Suppressor macrophage treated with lipopolysaccharide for 4 hours (primary cell): ENCODE data around the gene C1orf21.

Source experiments
- DNase-seq: peaks from one replicate; pipeline ENCODE4 v3.0.0-alpha.2; 2020

Gene C1orf21

DNA sequence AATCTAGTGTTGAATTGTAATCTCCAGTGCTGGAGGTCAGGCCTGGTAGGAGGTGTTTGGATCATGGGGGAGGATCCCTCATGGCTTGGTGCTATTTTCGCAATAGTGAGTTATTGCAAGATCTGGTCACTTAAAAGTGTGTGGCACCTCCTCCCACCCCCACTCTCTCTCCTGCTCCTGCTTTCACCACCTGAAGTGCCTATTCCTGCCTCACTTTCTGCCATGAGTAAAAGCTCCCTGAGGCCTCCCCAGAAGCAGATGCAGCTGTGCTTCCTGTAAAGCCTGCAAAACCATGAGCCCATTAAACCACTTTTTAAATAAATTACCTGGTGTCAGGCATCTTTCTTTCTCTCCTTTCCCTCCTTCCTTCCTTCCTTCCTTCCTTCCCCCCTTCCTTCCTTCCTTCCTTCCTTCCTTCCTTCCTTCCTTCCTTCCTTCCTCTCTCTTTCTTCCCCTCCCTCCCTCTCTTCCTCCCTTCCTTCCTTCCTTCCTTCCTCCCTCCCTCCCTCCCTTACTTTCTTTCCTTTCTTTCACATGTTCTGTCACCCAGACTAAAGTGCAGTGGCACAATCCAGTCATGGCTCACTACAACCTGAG is 172.4 kb downstream of the C1orf21 start:
- DNase-seq = no peak

DNA sequence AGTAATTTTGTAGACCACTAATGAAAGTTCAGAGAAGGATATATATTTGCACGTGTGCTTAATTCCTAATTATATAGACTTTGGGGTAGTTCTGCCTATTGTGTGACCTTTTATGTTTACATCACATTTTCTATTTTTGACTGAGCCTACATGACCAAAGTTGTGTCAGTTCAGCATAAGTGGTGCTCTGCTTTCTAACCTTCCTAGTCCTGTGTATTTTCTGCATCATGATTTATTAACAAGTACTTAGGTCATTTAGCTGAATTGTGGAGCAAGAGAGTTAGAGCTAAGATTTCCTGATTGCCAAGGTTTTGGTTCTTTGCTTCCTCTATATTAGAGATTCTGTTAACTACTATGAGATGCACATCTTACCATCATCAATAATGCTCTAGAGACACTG is 176.0 kb downstream of the C1orf21 start:
- DNase-seq = peak; percentile 60

DNA sequence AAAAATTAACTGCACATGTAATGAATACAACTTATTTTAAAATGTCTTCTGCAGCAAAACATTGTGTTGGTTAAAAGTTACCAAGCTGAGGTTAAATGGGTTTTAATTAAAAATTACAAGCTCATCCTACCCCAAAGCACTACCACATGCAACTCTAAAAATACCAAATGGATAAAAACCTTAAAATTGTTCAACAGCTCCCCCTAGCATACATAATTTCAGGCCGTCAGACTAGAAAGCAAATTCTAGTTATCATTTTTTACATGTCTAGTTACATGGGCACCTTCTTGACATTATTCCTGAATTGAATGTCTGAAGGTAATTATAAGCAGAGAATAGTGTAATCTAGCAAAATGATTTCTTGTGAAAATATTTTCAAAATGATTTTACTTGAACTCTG is 176.5 kb downstream of the C1orf21 start:
- peak; percentile 38 for DNase-seq

DNA sequence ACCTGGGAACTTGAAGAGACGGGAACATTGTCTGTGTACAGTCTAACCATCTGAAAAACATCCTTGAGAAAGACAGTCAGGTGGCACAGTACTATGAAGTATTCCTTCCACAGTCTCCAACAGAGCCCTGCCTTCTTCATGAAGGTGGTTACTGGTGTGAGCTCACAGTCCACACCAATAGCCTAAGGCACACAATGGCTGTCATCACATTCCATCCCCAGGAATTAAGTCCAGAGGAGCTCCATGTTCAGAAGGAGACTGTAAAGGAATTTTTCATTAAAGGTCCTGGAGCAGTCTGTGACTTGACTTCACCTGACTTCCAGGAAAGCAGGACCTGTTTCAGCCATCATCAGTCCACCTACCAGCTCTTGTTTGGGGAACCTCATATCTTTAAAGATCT is 180.2 kb downstream of the C1orf21 start:
- no peak for DNase-seq

DNA sequence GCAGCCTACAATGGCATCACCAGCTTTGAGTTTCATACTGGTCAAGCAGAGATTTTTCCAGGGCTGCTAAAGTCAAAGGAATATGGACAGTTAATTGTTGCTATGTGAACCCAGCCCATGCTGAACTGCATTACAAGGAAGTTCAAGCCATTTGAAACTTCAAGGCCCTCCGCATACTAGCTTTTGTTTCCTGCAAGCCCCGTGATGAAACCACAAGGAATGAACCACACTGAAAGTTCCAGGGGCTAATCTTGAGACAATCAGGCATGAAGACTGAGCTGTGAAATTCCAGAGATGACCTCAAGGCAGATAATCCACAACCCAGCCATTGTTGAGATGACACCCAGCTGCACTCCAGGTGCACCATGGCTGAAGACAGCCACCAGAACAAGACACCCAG is 180.8 kb downstream of the C1orf21 start:
- peak; percentile 19 for DNase-seq

DNA sequence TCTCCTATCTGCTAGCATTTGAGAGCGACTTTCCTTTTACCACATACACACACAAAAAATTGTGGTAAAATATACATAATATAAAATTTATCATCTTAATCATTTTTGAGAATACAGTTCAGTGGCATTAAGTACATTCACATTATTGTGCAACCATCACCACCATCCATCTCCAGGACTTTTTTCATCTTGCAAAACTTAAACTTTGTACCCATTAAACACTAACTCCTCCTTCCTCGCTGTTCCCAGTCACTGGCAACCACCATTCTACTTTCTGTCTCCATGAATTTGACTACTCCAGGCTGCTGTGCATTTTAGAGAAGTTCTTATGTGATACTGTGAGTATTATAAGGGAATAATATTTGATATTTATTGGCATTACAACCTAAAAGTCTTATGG is 181.3 kb downstream of the C1orf21 start:
- no peak for DNase-seq

DNA sequence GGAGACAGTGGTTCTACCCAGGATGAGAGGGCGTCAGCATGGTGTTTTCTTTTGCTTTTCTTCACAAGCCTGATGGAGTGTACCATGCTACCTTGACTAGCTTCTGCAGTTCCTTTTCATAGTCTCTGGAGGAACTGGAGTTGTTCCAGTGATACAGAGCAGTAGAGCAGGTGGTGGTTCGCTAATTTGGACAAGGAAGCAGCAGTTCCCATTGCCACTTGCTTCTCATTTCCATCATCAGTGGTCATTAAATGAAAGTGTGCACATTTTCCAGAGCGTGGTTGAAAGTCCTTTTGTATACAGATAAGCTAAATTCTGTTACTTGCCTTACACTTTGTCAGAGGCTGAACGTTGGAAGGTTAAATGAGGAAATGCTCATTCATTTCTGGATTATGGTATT is 182.3 kb downstream of the C1orf21 start:
- DNase-seq = no peak

DNA sequence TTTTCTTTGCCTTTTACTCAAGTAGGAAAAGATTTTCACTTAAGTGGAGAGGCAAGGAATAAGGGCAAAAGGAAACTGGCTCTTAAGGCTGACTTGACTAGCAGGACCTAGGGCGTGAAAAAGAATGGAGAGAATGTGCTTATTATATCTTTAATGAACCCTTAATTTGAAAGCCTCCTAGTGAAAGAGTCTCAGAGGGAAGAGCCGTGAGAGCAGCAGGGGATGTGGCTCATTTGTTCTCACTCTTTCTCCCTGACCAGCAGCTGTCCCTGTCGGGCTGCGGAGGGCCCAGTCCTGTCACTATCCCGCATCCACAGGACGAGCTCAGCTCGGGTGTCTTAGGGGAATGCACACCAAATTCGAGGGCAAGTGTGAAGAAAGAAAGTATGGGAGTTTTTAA is 187.8 kb downstream of the C1orf21 start:
- no peak for DNase-seq

DNA sequence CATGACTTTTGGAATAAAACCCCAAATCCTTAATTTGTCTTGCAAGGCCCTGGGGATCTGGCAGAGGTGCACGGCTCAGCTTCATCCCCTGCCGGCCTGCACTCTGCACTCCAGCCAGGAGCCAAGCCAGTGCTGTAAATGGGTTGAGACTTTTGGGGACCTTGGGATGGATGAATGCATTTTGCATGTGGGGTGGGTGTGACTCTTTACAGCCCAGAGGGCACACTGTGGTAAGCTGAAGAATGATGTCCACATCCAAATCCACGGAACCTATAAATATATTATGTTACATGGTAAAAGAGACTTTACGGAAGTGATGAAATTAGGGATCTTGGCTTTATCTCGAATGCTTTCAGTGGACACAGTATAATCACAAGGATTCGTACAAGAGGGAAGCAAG is 190.0 kb downstream of the C1orf21 start:
- no peak for DNase-seq

DNA sequence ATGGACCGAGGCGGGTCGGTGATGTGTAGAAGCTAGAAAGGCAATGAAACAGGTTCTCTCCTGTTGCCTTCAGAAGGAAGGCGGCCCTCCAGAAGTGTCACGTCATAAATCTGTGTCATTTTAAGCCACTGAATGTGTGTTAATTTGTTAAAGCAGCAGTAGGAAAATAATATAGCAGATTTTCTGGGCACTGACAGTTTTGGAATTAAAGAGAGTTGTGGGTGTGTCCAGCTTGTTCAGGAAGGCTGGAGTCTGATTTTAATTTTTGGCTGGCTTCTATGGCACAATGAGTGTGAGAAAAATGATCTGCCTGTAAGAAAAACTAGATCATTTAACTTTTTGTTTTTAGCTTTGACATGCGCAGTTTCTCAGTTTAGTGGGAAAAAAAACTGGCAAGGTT is 190.5 kb downstream of the C1orf21 start:
- DNase-seq = no peak

DNA sequence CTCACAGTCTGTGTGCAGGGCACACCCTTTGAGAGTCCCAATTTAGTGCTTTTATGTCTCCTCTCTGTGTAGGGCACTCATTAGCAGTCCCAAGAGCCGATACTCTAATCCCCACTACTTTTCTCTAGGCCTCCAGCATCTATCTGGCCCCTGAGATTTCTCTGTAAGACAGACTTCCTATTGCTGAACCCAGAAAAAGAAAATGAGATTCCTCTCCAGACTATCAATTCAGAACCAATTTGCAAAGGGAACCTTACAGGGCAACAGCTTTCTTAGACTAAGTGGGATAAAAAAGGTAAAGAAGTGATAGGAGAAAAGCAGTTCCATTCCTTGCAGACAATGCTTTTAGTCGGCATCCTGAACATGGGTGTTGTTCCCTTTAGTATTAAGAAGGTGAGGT is 195.6 kb downstream of the C1orf21 start:
- DNase-seq = no peak

DNA sequence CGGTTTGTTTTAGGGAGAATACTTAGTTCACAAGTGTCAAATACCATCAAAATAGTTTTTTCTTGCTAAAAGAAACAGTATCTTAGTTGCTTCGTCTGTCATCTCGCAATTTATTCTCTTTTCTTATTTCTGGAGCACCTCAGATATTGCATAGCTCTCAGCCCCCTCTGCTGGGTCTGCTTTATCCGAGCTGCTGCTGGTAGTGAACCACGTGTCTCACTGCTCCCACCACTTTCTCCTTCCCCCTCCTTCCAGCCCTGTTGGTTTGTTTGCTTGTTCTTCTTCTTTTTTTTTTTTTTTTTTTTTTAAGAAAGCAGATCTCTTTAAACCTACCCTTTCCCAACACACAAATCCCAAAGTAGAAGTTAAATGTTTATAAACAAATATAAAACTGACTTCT is 197.0 kb downstream of the C1orf21 start:
- DNase-seq = no peak

DNA sequence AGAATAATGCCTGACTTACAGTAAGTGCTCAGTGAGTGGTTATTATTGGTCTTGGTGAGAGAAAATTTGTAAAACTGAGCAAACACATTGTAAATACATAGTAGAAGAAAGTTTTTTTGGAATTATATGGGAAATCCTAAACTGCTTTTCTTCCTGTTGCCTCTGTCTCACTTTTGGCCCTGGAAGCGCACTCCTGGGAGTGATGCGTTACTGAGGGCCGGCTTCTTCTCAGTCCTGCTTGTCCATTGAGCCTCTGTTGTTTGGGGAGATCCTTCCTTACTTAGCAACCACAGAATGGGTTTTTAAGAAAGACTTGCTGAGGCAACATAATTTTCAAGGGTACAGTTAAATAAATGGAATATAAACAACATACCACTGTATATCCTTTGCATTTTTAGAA is 201.9 kb downstream of the C1orf21 start:
- DNase-seq = no peak

DNA sequence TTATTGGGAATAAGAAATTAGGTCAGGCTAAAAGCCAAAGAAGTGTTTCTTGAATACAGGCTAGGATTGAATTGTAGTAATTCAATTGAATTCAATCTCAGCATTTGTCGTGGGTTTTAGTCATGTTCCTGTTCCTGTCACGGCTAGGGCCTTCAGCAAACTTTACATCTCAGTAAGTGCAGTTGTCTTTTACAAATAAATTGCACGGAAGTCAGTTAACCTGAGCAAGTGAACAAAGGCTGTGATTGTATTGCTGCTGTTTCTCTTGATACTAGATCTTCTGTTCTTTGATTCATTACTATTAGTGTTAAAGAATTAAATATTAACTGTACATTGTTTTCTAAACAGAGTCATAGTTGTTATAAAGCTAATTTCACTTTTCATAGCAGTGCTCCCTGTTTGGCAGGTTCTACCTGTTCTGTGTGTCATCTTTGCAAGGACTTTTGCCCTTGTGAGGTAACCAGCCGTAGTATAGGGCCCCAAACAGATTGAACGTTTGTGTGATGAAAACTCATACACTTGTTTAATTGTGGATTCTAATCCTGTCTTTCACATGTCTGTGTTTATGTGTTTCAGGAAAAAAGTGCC is 203.4 kb downstream of the C1orf21 start:
- DNase-seq = no peak

DNA sequence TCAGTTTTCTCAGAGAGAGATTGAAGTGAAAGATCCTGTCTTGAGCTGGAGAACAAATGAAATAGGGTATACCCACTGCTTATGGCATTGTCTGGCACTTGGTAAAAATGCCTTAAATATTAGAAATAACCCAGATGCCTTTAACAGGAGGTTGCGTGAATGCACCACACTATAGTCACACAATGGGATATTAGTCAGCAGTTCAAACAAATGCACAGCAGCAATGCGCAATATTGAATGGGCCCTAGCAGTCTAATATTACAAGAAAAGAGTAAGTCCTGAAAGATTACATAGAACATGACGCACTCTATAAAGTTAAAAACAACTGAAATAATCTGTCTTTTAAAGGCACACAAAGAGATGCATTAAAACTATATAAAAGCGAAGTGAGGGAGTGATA is 206.8 kb downstream of the C1orf21 start:
- no peak for DNase-seq

DNA sequence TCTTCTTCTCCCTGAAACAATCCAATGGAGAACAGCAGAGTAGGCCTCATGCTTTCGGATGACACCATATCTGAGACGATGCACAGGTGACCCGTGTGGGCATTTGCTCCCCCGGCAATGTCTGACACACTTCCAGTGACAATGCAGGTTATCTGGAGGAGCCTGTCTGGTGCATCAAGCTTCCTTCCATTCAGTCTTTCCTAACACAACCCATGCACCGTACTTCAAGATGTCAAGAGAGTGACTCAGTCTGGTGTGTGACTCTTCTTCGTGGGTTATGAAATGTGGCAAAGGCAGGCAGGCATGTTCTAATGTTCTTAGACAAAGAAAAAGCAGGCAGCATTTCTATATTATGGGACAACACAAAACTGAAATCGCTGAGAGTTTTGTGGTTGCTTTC is 208.8 kb downstream of the C1orf21 start:
- peak; percentile 68 for DNase-seq

DNA sequence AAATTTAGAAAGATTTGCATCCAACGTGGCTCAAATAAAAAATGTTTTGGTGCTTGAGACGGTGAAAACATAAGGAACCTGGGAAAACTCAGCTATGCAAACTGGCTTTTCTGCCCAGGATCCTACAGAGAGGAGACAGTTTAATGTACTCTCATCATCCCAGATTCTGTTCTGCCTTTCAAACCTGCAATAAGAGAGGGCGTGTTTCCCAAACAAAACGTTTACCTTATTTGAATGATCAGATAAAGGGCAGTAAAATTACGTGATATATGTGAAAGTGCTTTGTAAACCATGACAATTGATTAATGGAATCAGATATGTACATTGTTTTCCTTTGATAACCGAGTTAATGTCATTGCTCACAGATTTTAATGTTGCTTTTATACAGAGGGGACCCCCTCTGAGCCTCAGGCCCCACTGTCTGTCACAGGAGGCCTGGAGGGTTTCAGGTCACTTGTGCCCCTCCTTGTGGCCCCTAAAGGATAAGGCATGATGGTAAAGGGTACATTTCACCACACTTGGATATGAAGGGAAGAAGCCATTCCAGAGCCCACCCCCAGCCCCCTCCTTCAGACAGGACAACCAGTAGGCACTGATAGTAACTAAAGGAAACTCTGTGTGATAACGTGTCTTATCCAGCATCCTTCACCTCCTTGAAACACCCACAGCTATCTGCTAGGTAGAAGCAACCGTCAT is 210.3 kb downstream of the C1orf21 start:
- no peak for DNase-seq

DNA sequence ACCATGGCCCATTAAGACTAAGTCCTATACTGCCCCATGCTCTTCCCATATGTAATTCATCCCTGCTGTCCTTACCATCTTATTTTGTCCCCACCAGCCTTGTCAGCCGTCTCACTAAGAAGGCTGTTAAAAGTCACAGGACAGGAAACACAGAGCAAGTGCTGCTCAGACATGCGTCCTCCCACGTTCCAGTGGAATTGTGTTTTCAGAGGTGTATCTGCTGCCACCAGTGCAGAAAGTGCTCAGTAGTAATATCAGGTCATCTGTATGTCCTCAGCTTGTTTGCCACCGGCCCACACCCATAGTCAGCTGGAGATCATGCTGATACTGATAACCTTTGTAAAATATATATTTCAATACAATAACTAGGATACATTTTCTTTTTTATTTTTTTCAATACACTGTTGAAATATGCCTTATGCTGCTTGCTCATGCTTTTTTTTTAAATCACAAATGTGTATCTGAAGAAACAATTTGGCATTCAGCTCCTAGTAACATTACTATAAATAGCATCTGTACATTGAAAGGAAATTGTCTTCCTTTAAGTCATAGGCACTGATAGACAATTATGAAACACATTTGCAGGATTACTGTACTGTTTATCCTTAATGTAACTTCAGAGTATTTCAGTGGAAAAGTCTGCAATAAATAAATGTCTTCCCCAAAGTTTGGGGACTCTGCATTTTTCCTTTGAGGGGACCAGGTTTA is 211.0 kb downstream of the C1orf21 start:
- no peak for DNase-seq

DNA sequence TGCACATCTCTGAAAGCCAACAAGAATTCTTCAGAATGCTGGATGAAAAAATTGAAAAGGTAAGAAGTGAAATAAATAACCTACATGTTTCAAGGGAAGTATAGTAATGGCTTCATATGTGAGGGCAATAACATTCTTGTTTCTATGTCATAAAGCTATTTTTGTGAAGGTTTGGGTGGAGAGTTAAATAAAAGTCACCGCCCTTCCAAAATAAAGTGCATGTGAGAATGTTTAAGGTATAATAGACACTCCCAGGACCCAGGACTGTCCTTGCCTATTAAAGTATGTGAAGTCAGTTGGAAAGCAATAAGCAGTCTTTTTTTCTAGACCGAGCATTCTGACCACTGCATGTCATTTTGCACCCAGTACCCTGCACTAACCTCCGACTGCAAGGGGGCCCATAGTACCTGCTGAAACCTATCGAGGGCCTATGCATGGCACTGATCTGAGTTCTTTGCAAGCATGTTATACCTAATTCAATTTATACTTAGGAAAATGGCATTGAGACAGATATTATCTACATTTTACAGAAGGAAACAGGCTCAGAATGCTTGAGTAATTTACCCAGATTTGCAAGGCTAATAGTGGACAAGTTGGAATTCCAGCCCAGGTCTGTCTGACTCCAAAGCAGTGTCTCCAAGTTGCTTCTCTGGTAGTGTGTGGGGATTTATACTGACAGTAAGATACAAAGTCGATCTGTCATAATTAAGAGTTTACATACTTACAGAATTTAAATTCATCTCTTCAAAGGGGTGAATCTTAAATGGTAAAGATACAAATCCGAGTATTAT is 211.8 kb downstream of the C1orf21 start:
- DNase-seq = no peak

DNA sequence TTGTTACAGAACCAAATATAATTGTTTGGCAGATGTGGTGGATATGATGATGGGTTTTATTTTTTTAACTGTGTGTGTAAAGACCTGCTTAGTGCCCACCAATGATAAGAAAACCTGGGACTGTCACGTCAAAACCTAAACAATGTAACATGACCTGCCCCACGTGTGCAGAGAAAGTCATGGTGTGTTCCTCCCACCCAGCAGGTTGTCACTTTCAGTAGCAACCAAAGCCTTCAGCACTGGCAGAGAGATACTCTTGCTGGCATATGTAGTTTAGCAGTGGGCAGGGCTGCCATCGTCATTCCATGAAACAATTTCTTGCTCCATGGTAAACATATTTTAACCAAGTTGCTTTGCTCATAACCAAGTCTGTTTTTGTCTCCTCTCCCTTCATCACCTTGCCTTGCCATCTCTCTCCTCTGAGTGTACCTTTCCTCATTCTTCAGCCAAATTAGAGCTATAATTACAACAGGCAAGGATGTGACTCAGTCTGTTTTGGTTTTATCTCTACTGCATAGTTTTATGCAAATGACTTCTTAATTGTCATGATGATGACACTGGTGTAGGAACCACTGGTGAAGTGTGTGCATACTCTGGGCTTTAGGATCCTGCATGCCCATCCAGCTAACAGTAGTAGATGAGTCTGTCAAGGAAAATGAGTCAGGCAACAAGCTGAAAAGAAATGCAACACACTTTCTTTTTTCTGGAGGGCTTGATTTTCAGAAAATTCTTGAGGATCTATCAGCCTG is 217.5 kb downstream of the C1orf21 start:
- DNase-seq = no peak

DNA sequence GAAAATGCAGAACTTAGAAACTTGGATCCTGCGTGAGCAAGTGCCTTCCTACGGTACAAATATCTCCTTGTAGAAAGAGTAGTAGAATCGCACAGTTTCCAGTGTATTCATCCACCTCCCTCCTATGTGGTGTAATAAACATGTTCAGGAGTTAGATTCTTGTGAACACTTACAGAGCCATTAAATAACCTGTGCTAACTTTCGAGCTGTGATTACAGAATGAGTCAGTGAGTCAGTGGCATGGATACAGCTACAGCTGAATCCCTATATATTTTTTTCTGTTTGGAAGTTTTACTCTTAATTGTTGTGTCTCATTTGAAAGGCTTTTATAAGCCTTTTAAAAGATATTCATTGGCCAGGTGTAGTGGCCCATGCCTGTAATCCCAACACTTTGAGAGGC is 219.1 kb downstream of the C1orf21 start:
- DNase-seq = no peak

DNA sequence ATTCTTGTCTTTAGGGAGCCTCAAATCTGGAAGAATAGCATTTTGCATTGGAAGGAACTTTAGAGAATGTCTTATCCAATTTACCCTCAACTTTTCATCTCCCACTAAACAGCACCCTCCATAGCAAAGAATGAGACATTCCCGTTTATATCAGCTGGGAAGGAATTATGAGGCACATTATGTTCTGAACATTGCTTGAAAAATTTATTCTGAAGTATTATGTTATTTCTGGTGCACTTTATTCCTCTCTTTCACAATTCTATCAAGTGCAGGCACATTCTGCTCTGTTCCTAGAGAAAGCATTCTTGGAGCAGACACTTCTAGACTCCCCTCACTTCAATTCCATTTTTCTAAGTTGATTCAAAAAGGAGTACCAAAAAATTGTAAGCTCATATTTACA is 220.0 kb downstream of the C1orf21 start:
- no peak for DNase-seq

DNA sequence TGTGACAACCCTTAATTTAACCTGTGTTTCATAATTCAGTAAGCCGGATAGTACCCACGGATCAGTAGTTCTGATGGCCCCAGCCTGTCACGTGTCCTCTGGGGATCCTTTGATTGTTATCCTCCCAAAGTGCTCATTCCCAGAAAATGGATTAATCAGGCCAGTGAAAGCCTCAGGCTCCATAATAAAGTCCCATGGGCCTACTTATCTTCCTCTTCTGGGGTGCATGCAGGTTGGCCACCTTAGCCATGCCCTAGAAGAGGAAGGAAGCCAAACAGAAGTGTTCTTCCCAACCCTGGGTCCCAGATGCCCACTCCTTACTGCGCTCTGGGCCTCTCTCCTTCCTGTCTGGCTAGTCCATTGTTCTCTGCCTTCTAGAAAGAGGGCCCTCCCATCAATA is 221.8 kb downstream of the C1orf21 start:
- no peak for DNase-seq
